ENCODE data around the gene IGLL1.
A peak's percentile ranks its signal among the peaks of the same experiment; 100 is the strongest.
"Not testable (repeated sequence)": the region's sequence is repeated elsewhere in the genome, so short reads cannot be mapped to it uniquely, and the experiment has no call there.

Gene IGLL1

GRCh38 chr22:23591201-23591791, 11.2 kb upstream of the IGLL1 start:
- DNase-seq = peak; percentile 87

GRCh38 chr22:23583836-23584235, 3.7 kb upstream of the IGLL1 start:
- DNase-seq = no peak

GRCh38 chr22:23583153-23583552, 3.1 kb upstream of the IGLL1 start:
- DNase-seq = no peak

- DNase-seq = no peak
Observed at GRCh38 chr22:23581260-23581650, 1.2 kb upstream of the IGLL1 start.

GRCh38 chr22:23580576-23581259, 628 bp upstream of the IGLL1 start:
- DNase-seq = no peak

GRCh38 chr22:23579280-23579679, 810 bp downstream of the IGLL1 start:
- DNase-seq = no peak

GRCh38 chr22:23578306-23578705, 1.8 kb downstream of the IGLL1 start:
- no peak for DNase-seq

GRCh38 chr22:23576681-23577080, 3.4 kb downstream of the IGLL1 start:
- no peak for DNase-seq

- no peak for DNase-seq
Observed at GRCh38 chr22:23575601-23576000, 4.5 kb downstream of the IGLL1 start.

GRCh38 chr22:23574877-23575276, 5.2 kb downstream of the IGLL1 start:
- DNase-seq = no peak

- no peak for DNase-seq
Observed at GRCh38 chr22:23574371-23574811, 5.7 kb downstream of the IGLL1 start.

- DNase-seq = not testable (repeated sequence)
Observed at GRCh38 chr22:23573701-23574235, 6.3 kb downstream of the IGLL1 start.

- not testable (repeated sequence) for DNase-seq
Observed at GRCh38 chr22:23573106-23573505, 7.0 kb downstream of the IGLL1 start.

GRCh38 chr22:23571486-23571885, 8.6 kb downstream of the IGLL1 start:
- DNase-seq = no peak

- DNase-seq = no peak
Observed at GRCh38 chr22:23570681-23571080, 9.4 kb downstream of the IGLL1 start.

- no peak for DNase-seq
Observed at GRCh38 chr22:23569716-23570115, 10.4 kb downstream of the IGLL1 start.

- no peak for DNase-seq
Observed at GRCh38 chr22:23569291-23569690, 10.8 kb downstream of the IGLL1 start.

- DNase-seq = peak; percentile 40
Observed at GRCh38 chr22:23566705-23567475, 13.2 kb downstream of the IGLL1 start.

- DNase-seq = peak; percentile 54
Observed at GRCh38 chr22:23565915-23566704, 14.0 kb downstream of the IGLL1 start.

- DNase-seq = peak; percentile 53
Observed at GRCh38 chr22:23565305-23565914, 14.7 kb downstream of the IGLL1 start.

- peak; percentile 23 for DNase-seq
Observed at GRCh38 chr22:23564276-23564675, 15.8 kb downstream of the IGLL1 start.

GRCh38 chr22:23563111-23563510, 17.0 kb downstream of the IGLL1 start:
- no peak for DNase-seq

All from activated CD8-positive, alpha-beta memory T cell treated with anti-CD3 and anti-CD28 coated beads, Interleukin-2, amount 50 U/mL, for 48 hours (primary cell).